OCI-LY7 (cell line): ENCODE data around the gene CNIH3.

ENCODE experiments used
- CTCF ChIP-seq: fragments of 200-600 bp; sonication (generic); conservative IDR thresholded peaks from 2 replicates; pipeline ENCODE4 v1.5.1; 2014; ENCODE audit warnings: mild to moderate bottlenecking, antibody characterized with exemption, low read length, moderate library complexity, mixed read lengths
- EZH2phosphoT487 ChIP-seq: fragments of 200-600 bp; sonication (generic); IDR thresholded peaks from 2 replicates; pipeline ENCODE4 v1.6.1; 2018; ENCODE audit warnings: low read depth, borderline replicate concordance, mild to moderate bottlenecking, mixed run types, antibody characterized with exemption, low read length, moderate library complexity, mixed read lengths

- TF ChIP-seq CTCF = no peak
- no peak for TF ChIP-seq EZH2phosphoT487
Measured at GRCh38 chr1:224582041-224582440, 34.1 kb upstream of the CNIH3 start.
